Progenitor cell of endocrine pancreas (in vitro differentiated cells): Measurements from ENCODE around the gene OR5AU1. TPM values are rescaled to one million over a fixed set of nuclear protein-coding genes. Genes with fewer than 3 reads are reported as not detected.

Experiments used
- DNase-seq: peaks from one replicate; pipeline ENCODE4 v3.0.0; 2021; ENCODE audit warnings: low spot score; ENCODE audit not compliant: unreplicated experiment
- H3K27ac Mint-ChIP-seq: 2 replicates; pipeline ENCODE4 v1.8.0; 2021; ENCODE audit warnings: mild to moderate bottlenecking, moderate library complexity, mixed read lengths
- H3K27me3 Mint-ChIP-seq: 2 replicates; pipeline ENCODE4 v1.8.0; 2021; ENCODE audit warnings: mixed read lengths
- H3K36me3 Mint-ChIP-seq: 2 replicates; pipeline ENCODE4 v1.8.0; 2022; ENCODE audit warnings: mixed read lengths; ENCODE audit not compliant: insufficient read depth
- H3K4me1 Mint-ChIP-seq: 2 replicates; pipeline ENCODE4 v1.8.0; 2021; ENCODE audit warnings: low read depth, mixed read lengths
- H3K4me3 Mint-ChIP-seq: 2 replicates; pipeline ENCODE4 v1.8.0; 2021; ENCODE audit warnings: low read depth, mild to moderate bottlenecking, moderate library complexity, mixed read lengths
- H3K9me3 Mint-ChIP-seq: 2 replicates; pipeline ENCODE4 v1.8.0; 2021; ENCODE audit warnings: low read depth, mixed read lengths
- CTCF ChIP-seq: fragments of 200-600 bp; sonication (generic); IDR thresholded peaks from one replicate; pipeline ENCODE4 v1.5.0; 2021; ENCODE audit warnings: antibody characterized with exemption, mild to moderate bottlenecking; ENCODE audit not compliant: unreplicated experiment
- total RNA-seq: library from RNA; stranded (reverse); gene quantifications from 2 replicates; pipeline ENCODE4 v1.2.1, GENCODE V29; 2021

The OR5AU1 gene
- total RNA-seq, 1 donor from 2014 or later = not detected

GRCh38 chr14:21202463-21203358, 46.8 kb upstream of the OR5AU1 start:
- Mint-ChIP-seq H3K9me3 (peaks cover 4% of the 10 kb centered on the region), H3K36me3 (peaks cover 30% of the 10 kb centered on the region), H3K4me1 (peaks cover 34% of the 10 kb centered on the region), H3K27me3 (no peaks in the 10 kb centered on the region), H3K27ac (peak overlapping the region; percentile 49), H3K4me3 (no peak overlapping the region)
- TF ChIP-seq CTCF = no peak
- no peak for DNase-seq

GRCh38 chr14:21201732-21202462, 46.0 kb upstream of the OR5AU1 start:
- peak overlapping the region; percentile 20 for H3K27ac Mint-ChIP-seq
- no peak for TF ChIP-seq CTCF
- DNase-seq = no peak
- H3K27me3 Mint-ChIP-seq = no peaks in the 10 kb centered on the region
- peaks cover 35% of the 10 kb centered on the region for H3K4me1 Mint-ChIP-seq
- H3K36me3 Mint-ChIP-seq = peaks cover 24% of the 10 kb centered on the region
- H3K9me3 Mint-ChIP-seq = peaks cover 12% of the 10 kb centered on the region
- no peak overlapping the region for H3K4me3 Mint-ChIP-seq

GRCh38 chr14:21200752-21201461, 45.0 kb upstream of the OR5AU1 start:
- Mint-ChIP-seq H3K4me3 (no peak overlapping the region), H3K4me1 (peaks cover 30% of the 10 kb centered on the region), H3K27ac (no peak overlapping the region), H3K27me3 (no peaks in the 10 kb centered on the region), H3K9me3 (peaks cover 12% of the 10 kb centered on the region), H3K36me3 (peaks cover 14% of the 10 kb centered on the region)
- TF ChIP-seq CTCF = no peak
- DNase-seq = no peak

DNA sequence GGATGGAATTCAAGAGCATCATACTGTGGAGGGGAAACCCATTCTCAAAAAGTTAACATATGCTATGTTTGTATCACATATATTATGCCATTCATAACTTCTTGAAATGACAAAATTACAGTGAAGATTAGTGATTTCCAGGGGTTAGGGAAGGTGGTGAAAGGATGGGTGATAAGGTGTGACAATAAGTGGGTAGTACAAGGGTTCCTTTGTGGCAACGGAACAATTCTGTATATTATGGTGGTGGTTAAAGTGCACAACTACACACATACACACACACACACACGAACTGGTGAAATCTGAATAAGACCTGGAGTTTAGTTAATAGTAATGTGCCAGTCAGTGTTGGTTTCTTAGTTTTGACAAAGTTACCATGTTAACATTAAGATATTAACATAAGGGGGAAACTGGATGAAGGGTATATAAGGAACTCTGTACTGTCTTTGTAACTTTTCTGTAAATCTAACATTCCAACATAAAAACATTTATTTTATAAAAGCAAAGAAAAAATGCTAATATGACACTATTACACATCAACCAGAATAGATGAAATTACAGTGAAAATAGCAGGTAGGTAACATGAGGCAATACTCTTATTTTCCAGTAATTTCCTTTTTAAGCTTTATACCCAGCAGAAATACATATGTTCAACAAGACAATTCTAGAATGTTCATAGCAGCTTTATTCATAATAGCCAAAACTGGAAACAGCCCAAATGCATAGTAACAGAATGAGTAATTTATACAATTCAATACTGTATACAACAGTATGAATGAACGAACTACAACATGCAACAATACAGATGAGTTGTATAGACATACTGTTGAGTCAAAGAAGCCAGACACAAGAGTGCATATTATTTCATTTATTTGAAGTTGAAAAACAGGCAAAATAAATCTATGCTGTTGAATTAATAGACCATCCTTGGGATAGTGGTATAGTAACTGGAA, 44.0 kb upstream of the OR5AU1 start:
- no peaks in the 10 kb centered on the region for H3K27me3 Mint-ChIP-seq
- no peak for TF ChIP-seq CTCF
- no peak overlapping the region for H3K4me3 Mint-ChIP-seq
- H3K27ac Mint-ChIP-seq = peak overlapping the region; percentile 14
- DNase-seq = no peak
- H3K4me1 Mint-ChIP-seq = peaks cover 27% of the 10 kb centered on the region
- H3K9me3 Mint-ChIP-seq = peaks cover 12% of the 10 kb centered on the region
- H3K36me3 Mint-ChIP-seq = peaks cover 8% of the 10 kb centered on the region
